ENCODE results near the gene KANK2. TPM values are rescaled to one million over a fixed set of nuclear protein-coding genes. Genes with fewer than 3 reads are reported as not detected.

KANK2 gene
- total RNA-seq, 1 donor = 398 TPM

DNA sequence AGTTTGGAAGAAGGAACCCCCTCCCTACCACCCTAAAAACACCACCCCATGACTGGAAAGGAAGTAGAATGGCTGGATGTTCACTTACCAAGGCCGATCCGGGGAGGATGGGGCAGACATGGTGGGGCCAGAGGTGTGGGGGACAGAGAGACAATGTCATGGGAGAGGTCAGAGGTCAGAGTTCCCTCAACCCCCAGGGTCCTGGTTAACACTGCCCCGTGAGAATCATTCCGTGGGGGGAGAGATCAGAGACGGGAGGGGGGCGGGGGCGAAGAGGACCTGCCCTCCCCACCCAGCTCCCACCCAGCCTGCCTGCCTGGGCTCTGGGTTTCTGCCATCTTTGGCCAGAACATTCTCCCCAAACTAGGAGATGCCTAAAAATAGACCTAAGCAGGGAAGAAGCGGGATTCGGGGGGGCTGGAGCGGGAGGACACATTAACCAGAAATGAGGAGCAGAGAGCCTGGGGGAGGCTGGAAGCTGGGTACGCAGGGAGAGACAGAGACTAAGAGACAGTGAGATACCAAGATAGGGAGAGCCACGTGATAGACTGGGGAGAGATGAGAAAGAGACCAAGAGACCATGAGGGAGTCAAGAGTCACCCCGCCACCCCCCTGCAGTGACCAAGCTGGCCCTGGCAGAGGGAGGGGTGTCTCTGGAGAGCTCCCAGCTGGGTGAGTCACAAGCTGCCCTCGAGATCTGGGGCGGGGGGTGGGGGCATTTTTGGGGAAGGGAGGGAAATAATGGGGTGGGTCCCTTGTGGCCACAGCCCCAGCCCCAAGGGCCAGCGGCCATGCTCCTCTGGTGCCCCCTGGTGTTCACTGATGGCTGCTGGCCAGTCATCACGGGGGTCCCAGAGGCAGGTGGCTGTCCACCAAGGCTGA, 6.1 kb upstream of the KANK2 start:
- DNase-seq (ENCODE audit: low read depth) = peak; percentile 91
- H3K4me3 ChIP-seq (ENCODE audit: low read depth, low read length) = no peak overlapping the region
- TF ChIP-seq, protein P1, sequence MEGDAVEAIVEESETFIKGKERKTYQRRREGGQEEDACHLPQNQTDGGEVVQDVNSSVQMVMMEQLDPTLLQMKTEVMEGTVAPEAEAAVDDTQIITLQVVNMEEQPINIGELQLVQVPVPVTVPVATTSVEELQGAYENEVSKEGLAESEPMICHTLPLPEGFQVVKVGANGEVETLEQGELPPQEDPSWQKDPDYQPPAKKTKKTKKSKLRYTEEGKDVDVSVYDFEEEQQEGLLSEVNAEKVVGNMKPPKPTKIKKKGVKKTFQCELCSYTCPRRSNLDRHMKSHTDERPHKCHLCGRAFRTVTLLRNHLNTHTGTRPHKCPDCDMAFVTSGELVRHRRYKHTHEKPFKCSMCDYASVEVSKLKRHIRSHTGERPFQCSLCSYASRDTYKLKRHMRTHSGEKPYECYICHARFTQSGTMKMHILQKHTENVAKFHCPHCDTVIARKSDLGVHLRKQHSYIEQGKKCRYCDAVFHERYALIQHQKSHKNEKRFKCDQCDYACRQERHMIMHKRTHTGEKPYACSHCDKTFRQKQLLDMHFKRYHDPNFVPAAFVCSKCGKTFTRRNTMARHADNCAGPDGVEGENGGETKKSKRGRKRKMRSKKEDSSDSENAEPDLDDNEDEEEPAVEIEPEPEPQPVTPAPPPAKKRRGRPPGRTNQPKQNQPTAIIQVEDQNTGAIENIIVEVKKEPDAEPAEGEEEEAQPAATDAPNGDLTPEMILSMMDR (IDR thresholded peaks at IDR 0.05; ENCODE audit: insufficient read depth, low read length) = peak; percentile 93

DNA sequence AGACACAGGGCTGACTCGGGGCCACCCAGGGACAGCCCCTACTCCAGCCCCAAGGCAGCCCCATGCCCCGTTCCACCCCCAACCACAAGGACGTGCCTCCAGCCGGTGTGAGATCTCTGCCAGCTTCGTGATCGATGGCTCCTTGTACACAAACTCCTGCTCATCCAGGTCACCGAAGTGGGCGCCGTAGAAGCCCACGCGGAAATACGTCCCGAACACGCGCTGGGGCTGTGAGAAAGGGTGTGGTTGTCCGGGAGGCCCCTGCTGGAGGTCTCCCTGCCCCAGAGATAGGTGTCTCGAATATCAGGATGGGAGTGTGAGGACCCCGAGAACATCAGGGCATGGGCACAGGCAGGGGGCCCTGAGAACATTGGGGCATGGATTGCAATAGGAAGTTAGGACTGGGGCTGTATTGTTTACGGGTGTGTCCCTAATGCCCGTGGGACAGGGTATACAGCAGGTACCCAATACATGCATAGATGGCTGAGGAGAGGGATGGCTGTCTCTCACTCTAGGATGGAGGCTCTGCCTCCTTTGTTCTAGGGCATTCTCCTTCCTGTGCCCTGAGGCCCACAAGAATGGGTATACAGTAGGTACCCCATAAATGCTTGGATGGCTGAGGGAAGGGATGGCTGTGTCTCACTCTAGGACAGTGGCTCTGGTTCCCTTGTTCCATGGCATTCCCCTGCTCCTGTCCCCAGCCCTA, 5.3 kb upstream of the KANK2 start:
- DNase-seq (ENCODE audit: low read depth) = no peak
- TF ChIP-seq, protein P1 (IDR thresholded peaks at IDR 0.05; ENCODE audit: insufficient read depth, low read length) = no peak

DNA sequence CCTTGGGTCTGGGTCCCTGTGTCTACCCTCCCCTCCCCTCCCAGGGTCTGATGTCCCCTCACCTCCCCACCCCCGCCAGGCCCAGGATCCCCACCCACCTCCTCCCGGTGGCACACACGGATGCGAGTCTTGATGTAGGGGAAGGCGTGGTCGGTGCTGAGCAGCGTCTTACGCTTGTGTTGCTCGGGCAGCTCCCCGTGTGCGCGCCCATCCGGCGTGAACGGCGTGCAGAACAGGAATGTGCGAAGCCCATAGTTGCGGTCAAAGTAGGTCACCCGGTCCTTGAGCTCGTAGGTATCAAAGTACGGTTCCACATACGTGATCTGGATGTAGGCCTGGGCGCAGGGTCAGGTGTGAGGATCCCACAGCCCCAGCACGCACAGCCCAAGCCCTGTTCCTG, 4.4 kb upstream of the KANK2 start:
- TF ChIP-seq, protein P1 (IDR thresholded peaks at IDR 0.05; ENCODE audit: insufficient read depth, low read length) = no peak
- no peak for DNase-seq (ENCODE audit: low read depth)
- no peak overlapping the region for H3K4me3 ChIP-seq (ENCODE audit: low read depth, low read length)

More for the DNA sequence above, 5.3 kb upstream of the KANK2 start:
- H3K4me3 ChIP-seq (ENCODE audit: low read depth, low read length) = no peak overlapping the region

DNA sequence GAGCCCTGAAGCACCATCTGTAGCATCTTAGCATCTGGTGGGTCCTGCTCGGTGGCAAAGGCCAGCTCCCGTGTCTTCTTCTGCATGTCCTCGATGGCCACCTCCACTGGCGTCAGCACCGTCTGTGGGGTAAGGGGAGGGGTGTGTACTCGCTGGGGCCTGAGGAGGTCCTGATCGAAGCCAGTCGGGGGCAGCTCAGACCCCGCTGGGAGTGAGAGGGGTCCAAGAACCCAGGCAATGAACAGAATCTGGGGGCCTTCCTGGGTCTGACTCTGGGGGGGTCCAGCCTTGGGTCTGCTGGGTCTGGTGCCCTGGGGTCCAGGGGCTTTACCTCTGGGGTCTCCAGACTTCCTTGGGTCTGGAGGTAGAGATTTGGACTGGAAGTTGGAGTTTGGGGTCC, 3.6 kb upstream of the KANK2 start:
- DNase-seq (ENCODE audit: low read depth) = no peak
- TF ChIP-seq, protein P1 (IDR thresholded peaks at IDR 0.05; ENCODE audit: insufficient read depth, low read length) = no peak
- no peak overlapping the region for H3K4me3 ChIP-seq (ENCODE audit: low read depth, low read length)

DNA sequence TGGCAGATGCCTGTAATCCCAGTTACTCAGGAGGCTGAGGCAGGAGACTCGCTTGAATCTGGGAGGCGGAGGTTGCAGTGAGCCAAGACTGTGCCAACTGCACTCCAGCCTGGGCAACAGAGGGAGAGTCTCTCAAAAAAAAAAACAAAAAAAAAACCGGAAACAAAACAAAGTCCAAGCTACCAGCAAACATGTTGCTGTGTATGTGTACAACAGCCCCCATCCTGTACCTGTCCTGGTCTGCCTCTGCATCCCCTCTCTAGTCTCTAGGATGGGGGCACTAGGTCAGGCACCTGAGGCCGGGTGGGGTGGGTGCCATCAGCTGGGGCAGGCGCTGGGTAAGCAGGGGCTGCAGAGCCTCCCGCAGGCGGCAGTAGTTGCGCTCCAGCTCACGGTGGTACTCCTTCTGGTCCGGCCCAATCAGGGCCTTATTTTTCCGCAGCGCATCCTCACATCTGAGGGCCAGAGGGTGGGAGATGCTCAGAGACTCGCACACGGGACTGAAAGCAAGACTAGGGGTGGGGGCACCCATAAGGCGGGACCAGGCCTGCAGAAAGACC, 2.8 kb upstream of the KANK2 start:
- TF ChIP-seq, protein P1 (IDR thresholded peaks at IDR 0.05; ENCODE audit: insufficient read depth, low read length) = no peak
- DNase-seq (ENCODE audit: low read depth) = no peak
- H3K4me3 ChIP-seq (ENCODE audit: low read depth, low read length) = no peak overlapping the region

DNA sequence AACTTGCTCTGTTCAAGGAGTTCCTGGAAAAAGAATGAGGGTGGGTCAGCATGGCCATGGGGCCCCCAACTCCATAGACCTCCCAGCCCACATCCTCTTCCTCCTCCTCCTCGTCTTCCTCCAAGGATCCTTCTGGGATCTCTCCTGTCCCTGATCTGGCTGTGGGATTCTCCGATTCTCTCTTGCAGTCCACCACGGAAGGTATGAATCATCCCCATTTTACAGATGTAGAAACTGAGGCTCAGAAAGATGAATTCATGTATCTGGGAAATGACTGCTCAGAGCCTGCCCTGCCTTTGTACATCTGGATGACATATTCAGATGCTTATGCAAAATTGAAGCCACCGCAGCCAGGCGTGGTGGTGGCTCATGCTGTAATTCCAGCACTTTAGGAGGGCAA, 2.2 kb upstream of the KANK2 start:
- DNase-seq (ENCODE audit: low read depth) = no peak
- no peak overlapping the region for H3K4me3 ChIP-seq (ENCODE audit: low read depth, low read length)
- TF ChIP-seq, protein P1 (IDR thresholded peaks at IDR 0.05; ENCODE audit: insufficient read depth, low read length) = no peak
